HCT116 (cell line): Measurements from ENCODE around the gene DGKZ. TPM values are rescaled to one million over a fixed set of nuclear protein-coding genes. Genes with fewer than 3 reads are reported as not detected.

Experiments used
- ATAC-seq: fragments of 200-7000 bp; cut with Tn5 transposase; 2 replicates; pipeline ENCODE4 v1.9.1; 2020; ENCODE audit warnings: mild to moderate bottlenecking, moderate library complexity
- BruUV-seq: library from RNA; stranded (reverse); fragments of 400-500 nt; replicated peaks from 2 replicates; lab custom pipeline; 2021; lab: Mats Ljungman, UMichigan
- CTCF ChIA-PET: fragments of 300-600 bp; sonication (Branson Sonifier 250); formaldehyde crosslinking; loops from one replicate; lab custom pipeline; 2021; ENCODE audit warnings: antibody characterized with exemption; lab: Charles Lee
- POLR2A ChIA-PET: fragments of 300-600, 350-600 bp; sonication (Branson Sonifier 250); formaldehyde crosslinking; loops from one replicate; lab custom pipeline; 2021; ENCODE audit warnings: antibody characterized with exemption; lab: Charles Lee
- RAD21 ChIA-PET, 2 experiments: fragments of 300-600 bp; sonication (Branson Sonifier 250); formaldehyde crosslinking; loops; one replicate each; lab custom pipeline; 2023; ENCODE audit warnings: low total read pairs in 2 of 2; ENCODE audit not compliant: uncharacterized antibody in 2 of 2, unreplicated experiment in 2 of 2, low non-redundant PET in 1 of 2; lab: Charles Lee
- DNase-seq: peaks from one replicate; pipeline ENCODE4 v3.0.0-alpha.2; 2010; ENCODE audit warnings: low read depth, low spot score
- H2AFZ ChIP-seq: fragments of 200-600 bp; shearing (Covaris generic), sonication (generic); 2 replicates; pipeline ENCODE4 v1.6.1; 2017; ENCODE audit warnings: low read depth, mixed run types, mixed read lengths, antibody characterized with exemption, low read length; ENCODE audit not compliant: poor library complexity, severe bottlenecking
- H3K27ac ChIP-seq: 2 replicates; pipeline ENCODE4 v1.5.1; 2012; ENCODE audit warnings: low read depth, low read length
- H3K27me3 ChIP-seq: fragments of 200-600 bp; sonication (generic); 2 replicates; pipeline ENCODE4 v1.6.1; 2016; ENCODE audit warnings: mixed run types, low read length, mixed read lengths; ENCODE audit not compliant: insufficient read depth
- H3K36me3 ChIP-seq, 2 experiments: fragments of 200-500 bp in 1 of 2; fragments of 200-600 bp in 1 of 2; sonication (Bioruptor generic) in 1 of 2; sonication (generic) in 1 of 2; 2 replicates each; pipeline versions ENCODE4 v1.5.1 to v1.6.1; 2014 to 2016; ENCODE audit warnings: low read length in 2 of 2, inconsistent platforms in 1 of 2, mixed read lengths in 1 of 2, mixed run types in 1 of 2; ENCODE audit not compliant: insufficient read depth in 2 of 2, control insufficient read depth in 1 of 2
- H3K4me1 ChIP-seq, 2 experiments: fragments of 200-600 bp in 1 of 2; sonication (generic) in 1 of 2; 2 replicates each; pipeline versions ENCODE4 v1.5.1 to v1.6.1; 2012 to 2017; ENCODE audit warnings: low read length in 2 of 2, inconsistent platforms in 1 of 2, mild to moderate bottlenecking in 1 of 2, mixed read lengths in 1 of 2, mixed run types in 1 of 2, moderate library complexity in 1 of 2; ENCODE audit not compliant: insufficient read depth in 2 of 2, control insufficient read depth in 1 of 2
- H3K4me2 ChIP-seq: fragments of 200-600 bp; sonication (generic); 2 replicates; pipeline ENCODE4 v1.6.1; 2017; ENCODE audit warnings: mixed run types, low read length, mixed read lengths
- H3K4me3 ChIP-seq, 2 experiments: fragments of 200-600 bp in 1 of 2; sonication (generic) in 1 of 2; replicated peaks in 1 of 2; 2 replicates each; pipeline ENCODE4 v1.5.1; 2011 to 2016; ENCODE audit warnings: low read length in 2 of 2, control low read depth in 1 of 2, low read depth in 1 of 2, mild to moderate bottlenecking in 1 of 2, mixed read lengths in 1 of 2, mixed run types in 1 of 2
- H3K79me2 ChIP-seq: fragments of 200-600 bp; sonication (generic); 2 replicates; pipeline ENCODE4 v1.6.1; 2017; ENCODE audit warnings: mild to moderate bottlenecking, mixed run types, low read length, moderate library complexity, mixed read lengths; ENCODE audit not compliant: insufficient read depth
- H3K9ac ChIP-seq: fragments of 200-600 bp; sonication (generic); 2 replicates; pipeline ENCODE4 v1.6.1; 2016; ENCODE audit warnings: low read length, mixed read lengths
- H3K9me2 ChIP-seq: fragments of 200-600 bp; sonication (generic), shearing (Covaris generic); 2 replicates; pipeline ENCODE4 v1.6.1; 2017; ENCODE audit warnings: mixed run types, mild to moderate bottlenecking, moderate library complexity; ENCODE audit not compliant: insufficient read depth
- H3K9me3 ChIP-seq, 2 experiments: fragments of 200-500 bp in 1 of 2; fragments of 200-600 bp in 1 of 2; sonication (Bioruptor generic) in 1 of 2; sonication (generic) in 1 of 2; 2 replicates each; pipeline ENCODE4 v1.6.1; 2014 to 2017; ENCODE audit warnings: low read length in 2 of 2, mixed read lengths in 2 of 2, inconsistent platforms in 1 of 2, low read depth in 1 of 2, mild to moderate bottlenecking in 1 of 2, mixed run types in 1 of 2, moderate library complexity in 1 of 2; ENCODE audit not compliant: control insufficient read depth in 1 of 2, insufficient read depth in 1 of 2
- H4K20me1 ChIP-seq: fragments of 200-600 bp; sonication (generic), shearing (Covaris generic); 2 replicates; pipeline ENCODE4 v1.6.1; 2017; ENCODE audit warnings: mixed run types, mild to moderate bottlenecking, moderate library complexity; ENCODE audit not compliant: insufficient read depth
- CBX3 ChIP-seq: IDR thresholded peaks from 2 replicates; pipeline ENCODE4 v1.6.1; 2012; ENCODE audit warnings: low read depth
- CEBPB ChIP-seq: IDR thresholded peaks from 2 replicates; pipeline ENCODE4 v1.6.1; 2012; ENCODE audit warnings: low read depth
- EGR1 ChIP-seq: IDR thresholded peaks from 2 replicates; pipeline ENCODE4 v1.6.1; 2012; ENCODE audit warnings: low read depth
- ELF1 ChIP-seq: IDR thresholded peaks from 2 replicates; pipeline ENCODE4 v1.6.1; 2012; ENCODE audit warnings: low read depth, borderline replicate concordance
- EZH2phosphoT487 ChIP-seq: fragments of 200-600 bp; IDR thresholded peaks from 2 replicates; pipeline ENCODE4 v1.6.1; 2018; ENCODE audit warnings: antibody characterized with exemption, borderline replicate concordance
- JUND ChIP-seq: IDR thresholded peaks from 2 replicates; pipeline ENCODE4 v1.6.1; 2012
- MAX ChIP-seq: IDR thresholded peaks from 2 replicates; pipeline ENCODE4 v1.6.1; 2012
- POLR2A ChIP-seq: IDR thresholded peaks from 2 replicates; pipeline ENCODE4 v1.7.0; 2011; ENCODE audit warnings: borderline replicate concordance; ENCODE audit not compliant: insufficient read depth, insufficient read length; ENCODE audit errors: extremely low read depth
- POLR2AphosphoS5 ChIP-seq: IDR thresholded peaks from 2 replicates; pipeline ENCODE4 v1.6.1; 2011; ENCODE audit warnings: mild to moderate bottlenecking, low read depth, low read length, moderate library complexity
- SIN3A ChIP-seq: IDR thresholded peaks from 2 replicates; pipeline ENCODE4 v1.6.1; 2012; ENCODE audit warnings: low read depth
- SP1 ChIP-seq: IDR thresholded peaks from 2 replicates; pipeline ENCODE4 v1.6.1; 2012; ENCODE audit warnings: low read depth
- SRF ChIP-seq: IDR thresholded peaks from 2 replicates; pipeline ENCODE4 v1.6.1; 2012; ENCODE audit warnings: low read depth
- TCF7L2 ChIP-seq: IDR thresholded peaks from 2 replicates; pipeline ENCODE4 v1.7.0; 2011; ENCODE audit warnings: borderline replicate concordance, inconsistent platforms; ENCODE audit not compliant: insufficient read depth, insufficient read length; ENCODE audit errors: extremely low read depth
- YY1 ChIP-seq: IDR thresholded peaks from 2 replicates; pipeline ENCODE4 v1.6.1; 2011; ENCODE audit warnings: low read length, low read depth, moderate library complexity, mild to moderate bottlenecking; ENCODE audit not compliant: insufficient replicate concordance; ENCODE audit errors: extremely low read depth
- ZFX ChIP-seq: fragments of 450-650 bp; IDR thresholded peaks from 2 replicates; pipeline ENCODE4 v1.6.1; 2017
- ZNF274 ChIP-seq: fragments of 200-500 bp; sonication (Bioruptor generic); IDR thresholded peaks from 2 replicates; pipeline ENCODE4 v1.6.1; 2014; ENCODE audit warnings: mild to moderate bottlenecking, low read depth, low read length, inconsistent platforms
- intact Hi-C: fragments of 100-400 bp; cut with micrococcal nuclease; formaldehyde crosslinking; loops from 2 replicates; pipeline ENCODE4 v1.10.0; 2022
- total RNA-seq: library from RNA; stranded (reverse); gene quantifications from one replicate; pipeline ENCODE4 v1.2.1, GENCODE V29; 2021; ENCODE audit not compliant: unreplicated experiment
- TF ChIP-seq, protein P1 (sequence below): IDR thresholded peaks from 2 replicates; pipeline ENCODE4 v1.6.1; 2012
- TF ChIP-seq, protein P2 (sequence below), 3 experiments: fragments of 200-600 bp in 1 of 3; sonication (generic) in 1 of 3; IDR thresholded peaks in 2 of 3; conservative IDR thresholded peaks in 1 of 3; 2 replicates each; pipeline ENCODE4 v1.5.1; 2012 to 2017; ENCODE audit warnings: low read depth in 2 of 3, low read length in 2 of 3, antibody characterized with exemption in 1 of 3, borderline replicate concordance in 1 of 3, control low read depth in 1 of 3, mild to moderate bottlenecking in 1 of 3, mixed read lengths in 1 of 3, mixed run types in 1 of 3, moderate library complexity in 1 of 3; ENCODE audit not compliant: insufficient read depth in 1 of 3

The DGKZ gene
- total RNA-seq, 1 experiment from 2014 or later, result 70.2 TPM

DNA sequence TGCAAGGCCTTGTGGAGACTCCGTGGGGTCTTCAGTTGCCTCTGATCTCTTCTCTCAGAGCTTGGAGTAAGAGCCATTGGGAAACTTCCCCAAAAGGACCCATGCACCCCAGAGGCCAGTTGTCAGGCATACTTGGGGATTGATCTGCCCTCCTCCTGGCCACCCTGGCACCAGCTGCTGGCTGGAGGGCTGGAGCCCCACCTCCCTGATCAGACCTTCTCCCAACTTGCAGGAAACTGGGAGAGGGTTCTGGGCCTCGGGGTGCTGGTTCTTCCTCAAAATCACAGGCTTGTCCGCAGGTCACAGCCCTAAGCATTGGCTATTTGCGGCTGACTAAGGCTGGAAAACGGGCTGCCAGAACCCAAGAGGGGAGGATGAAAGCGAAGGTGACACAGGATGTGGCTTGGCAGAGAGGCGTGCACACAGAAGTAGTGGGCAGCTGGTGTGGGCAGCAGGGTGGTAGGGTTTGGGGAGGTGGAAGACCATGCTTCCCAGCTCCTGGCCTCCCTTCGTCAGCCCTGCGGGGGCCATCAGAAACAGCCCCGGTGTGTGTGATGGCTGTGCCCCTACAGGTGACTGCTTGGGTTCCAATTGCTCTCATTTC is 1.3 kb upstream of the DGKZ start:
- H3K27ac ChIP-seq, result no peak overlapping the region
- ChIA-PET POLR2A (no interaction called here), RAD21 (no interaction called here), CTCF (interaction anchor here (1.2 kb wide), 1 partner anchor 36 kb away, joined by 4 read pairs; no protein-coding TSS in a partner anchor)
- no peaks in the 10 kb centered on the region for H3K9me3 ChIP-seq
- intact Hi-C loops, result no loop called here
- TF ChIP-seq JUND (no peak), TCF7L2 (no peak), SRF (no peak), EGR1 (no peak), MAX (no peak), ELF1 (no peak), POLR2A (no peak), SIN3A (no peak), EZH2phosphoT487 (no peak), SP1 (no peak), YY1 (no peak), ZFX (no peak), CBX3 (no peak), CEBPB (no peak), ZNF274 (no peak), POLR2AphosphoS5 (no peak)
- TF ChIP-seq, protein P1, sequence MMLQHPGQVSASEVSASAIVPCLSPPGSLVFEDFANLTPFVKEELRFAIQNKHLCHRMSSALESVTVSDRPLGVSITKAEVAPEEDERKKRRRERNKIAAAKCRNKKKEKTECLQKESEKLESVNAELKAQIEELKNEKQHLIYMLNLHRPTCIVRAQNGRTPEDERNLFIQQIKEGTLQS, result no peak
- TF ChIP-seq, protein P2, sequence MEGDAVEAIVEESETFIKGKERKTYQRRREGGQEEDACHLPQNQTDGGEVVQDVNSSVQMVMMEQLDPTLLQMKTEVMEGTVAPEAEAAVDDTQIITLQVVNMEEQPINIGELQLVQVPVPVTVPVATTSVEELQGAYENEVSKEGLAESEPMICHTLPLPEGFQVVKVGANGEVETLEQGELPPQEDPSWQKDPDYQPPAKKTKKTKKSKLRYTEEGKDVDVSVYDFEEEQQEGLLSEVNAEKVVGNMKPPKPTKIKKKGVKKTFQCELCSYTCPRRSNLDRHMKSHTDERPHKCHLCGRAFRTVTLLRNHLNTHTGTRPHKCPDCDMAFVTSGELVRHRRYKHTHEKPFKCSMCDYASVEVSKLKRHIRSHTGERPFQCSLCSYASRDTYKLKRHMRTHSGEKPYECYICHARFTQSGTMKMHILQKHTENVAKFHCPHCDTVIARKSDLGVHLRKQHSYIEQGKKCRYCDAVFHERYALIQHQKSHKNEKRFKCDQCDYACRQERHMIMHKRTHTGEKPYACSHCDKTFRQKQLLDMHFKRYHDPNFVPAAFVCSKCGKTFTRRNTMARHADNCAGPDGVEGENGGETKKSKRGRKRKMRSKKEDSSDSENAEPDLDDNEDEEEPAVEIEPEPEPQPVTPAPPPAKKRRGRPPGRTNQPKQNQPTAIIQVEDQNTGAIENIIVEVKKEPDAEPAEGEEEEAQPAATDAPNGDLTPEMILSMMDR (IDR thresholded peaks at IDR 0.05 in 2 of 3, conservative IDR thresholded peaks at IDR 0.05 in 1 of 3; ENCODE audit: borderline replicate concordance in 1 of 3, insufficient read depth in 1 of 3, low read depth in 2 of 3, low read length in 2 of 3), result no peak
- H3K36me3 ChIP-seq, result no peaks in the 10 kb centered on the region
- H3K9ac ChIP-seq, result no peak overlapping the region
- H2AFZ ChIP-seq, result no peak overlapping the region
- no peaks in the 10 kb centered on the region for H4K20me1 ChIP-seq
- no peaks in the 10 kb centered on the region for H3K27me3 ChIP-seq
- ATAC-seq (no peak), DNase-seq (no peak)
- peaks cover 14 to 22% of the 10 kb centered on the region in 2 experiments; a peak in 3 of 4 replicates for H3K4me1 ChIP-seq
- BruUV-seq, result no TSS peak
- no peak overlapping the region for H3K4me2 ChIP-seq
- no peak overlapping the region for H3K4me3 ChIP-seq
- peaks cover 33% of the 10 kb centered on the region for H3K79me2 ChIP-seq
- no peaks in the 10 kb centered on the region for H3K9me2 ChIP-seq
